HG02981 (cell line): Measurements from ENCODE around the gene NGF.
A peak's percentile ranks its signal among the peaks of the same experiment; 100 is the strongest.
"Not testable (repeated sequence)": the region's sequence is repeated elsewhere in the genome, so short reads cannot be mapped to it uniquely, and the experiment has no call there.

Experiments
- ATAC-seq: cut with Tn5 transposase; IDR thresholded peaks from one replicate; pipeline ENCODE4 v1.9.1; 2021; ENCODE audit warnings: mild to moderate bottlenecking, moderate library complexity; ENCODE audit not compliant: unreplicated experiment

NGF gene

GRCh38 chr1:115310581-115311473, 27.2 kb downstream of the NGF start:
- no peak for ATAC-seq

DNA sequence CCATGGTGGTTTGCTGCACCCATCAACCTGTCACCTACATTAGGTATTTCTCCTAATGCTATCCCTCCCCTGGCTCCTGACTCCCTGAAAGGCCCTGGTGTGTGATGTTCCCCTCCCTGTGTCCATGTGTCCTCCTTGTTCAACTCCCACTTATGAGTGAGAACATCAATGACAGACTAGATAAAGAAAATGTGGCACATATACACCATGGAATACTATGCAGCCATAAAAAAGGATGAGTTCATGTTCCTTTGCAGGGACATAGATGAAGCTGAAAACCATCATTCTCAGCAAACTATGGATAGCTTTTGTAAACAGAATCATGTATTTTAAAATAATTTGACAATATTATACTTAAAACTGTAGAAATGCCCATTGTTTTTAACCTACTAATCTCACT, 28.5 kb downstream of the NGF start:
- ATAC-seq, result not testable (repeated sequence)

DNA sequence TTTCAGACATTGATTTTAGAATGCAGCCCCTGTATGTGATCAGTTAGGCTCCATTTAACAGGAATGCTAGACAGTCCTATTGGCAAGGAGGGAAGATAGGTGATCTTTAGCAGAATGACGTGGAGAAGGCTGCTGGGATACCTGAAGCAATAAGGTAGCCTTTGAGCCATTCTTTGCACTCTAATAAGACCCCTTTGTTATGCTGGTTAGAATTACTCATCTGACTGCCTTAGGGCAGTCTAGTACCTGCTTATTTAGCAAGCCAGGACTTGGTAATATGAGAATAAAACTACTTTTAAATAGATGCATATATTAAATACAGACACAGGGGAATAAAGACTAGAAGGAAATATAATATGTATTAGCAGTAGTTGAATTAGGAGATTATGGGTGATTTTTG, 29.1 kb downstream of the NGF start:
- no peak for ATAC-seq

DNA sequence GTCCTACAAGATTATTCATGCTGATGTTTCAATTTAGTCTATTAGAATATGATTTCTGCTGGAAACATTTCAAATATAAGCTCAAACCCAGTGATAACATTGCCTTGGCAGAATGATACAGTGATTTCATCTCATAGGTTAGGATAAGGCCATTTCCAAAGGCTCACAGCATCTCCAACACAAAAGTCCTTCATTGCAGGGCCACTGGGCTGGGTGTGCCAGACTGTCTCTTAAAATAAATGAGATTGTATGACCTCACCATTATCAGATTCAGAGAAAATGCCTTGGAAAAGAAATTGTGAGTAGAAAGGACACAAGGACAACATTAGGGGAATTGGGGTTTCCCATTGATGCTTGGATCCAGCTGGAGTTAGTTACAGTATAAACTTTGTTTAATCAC, 30.4 kb downstream of the NGF start:
- ATAC-seq, result no peak

DNA sequence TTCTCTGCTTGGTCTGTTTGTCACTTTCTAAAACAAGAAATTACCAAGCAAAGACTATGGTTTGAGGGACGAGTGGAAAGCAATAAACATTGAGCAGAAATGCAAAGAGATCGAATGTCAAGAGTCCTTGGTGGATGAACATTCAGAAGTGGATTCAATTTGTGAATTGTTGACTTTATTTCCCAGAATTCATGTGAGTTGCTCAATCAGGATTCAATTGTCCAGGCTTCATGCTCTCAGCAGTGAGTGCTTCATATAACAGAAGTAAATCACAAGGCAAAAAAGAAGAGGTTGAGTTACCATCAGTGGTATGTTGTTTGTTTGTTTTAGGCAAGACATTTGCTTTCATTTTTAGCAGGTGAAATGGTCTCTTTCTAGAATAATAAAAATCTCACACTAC, 31.9 kb downstream of the NGF start:
- ATAC-seq, result no peak

GRCh38 chr1:115303364-115303763, 34.7 kb downstream of the NGF start:
- no peak for ATAC-seq

DNA sequence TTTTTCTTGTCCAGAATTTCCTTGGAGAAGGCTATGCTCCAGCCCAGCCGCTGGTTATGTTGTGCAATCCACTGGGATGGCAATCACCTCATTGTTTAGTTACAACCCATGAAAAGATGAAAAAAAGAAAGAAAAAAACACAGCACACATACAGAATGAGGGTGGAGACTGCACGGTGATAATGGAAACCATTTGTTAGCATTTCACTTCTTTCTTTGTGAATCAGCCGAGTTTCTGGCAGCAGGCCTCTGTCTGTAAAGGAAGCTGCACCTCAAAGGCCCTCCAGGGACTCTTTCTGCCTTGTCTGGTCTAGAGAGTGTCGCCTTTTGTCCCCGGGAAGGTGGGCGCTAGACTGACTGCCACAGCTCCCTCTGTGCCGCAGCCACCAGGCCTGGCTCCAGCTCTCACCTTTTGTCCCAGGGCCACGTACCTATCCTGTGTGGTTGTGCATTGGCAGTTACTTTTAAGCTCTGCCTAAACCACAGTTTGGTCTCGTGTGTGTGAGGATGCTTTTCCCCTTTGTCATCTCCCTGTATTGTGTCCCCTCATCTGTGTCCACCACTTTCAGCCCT, 35.6 kb downstream of the NGF start:
- no peak for ATAC-seq

GRCh38 chr1:115301438-115302020, 36.5 kb downstream of the NGF start:
- ATAC-seq, result no peak

DNA sequence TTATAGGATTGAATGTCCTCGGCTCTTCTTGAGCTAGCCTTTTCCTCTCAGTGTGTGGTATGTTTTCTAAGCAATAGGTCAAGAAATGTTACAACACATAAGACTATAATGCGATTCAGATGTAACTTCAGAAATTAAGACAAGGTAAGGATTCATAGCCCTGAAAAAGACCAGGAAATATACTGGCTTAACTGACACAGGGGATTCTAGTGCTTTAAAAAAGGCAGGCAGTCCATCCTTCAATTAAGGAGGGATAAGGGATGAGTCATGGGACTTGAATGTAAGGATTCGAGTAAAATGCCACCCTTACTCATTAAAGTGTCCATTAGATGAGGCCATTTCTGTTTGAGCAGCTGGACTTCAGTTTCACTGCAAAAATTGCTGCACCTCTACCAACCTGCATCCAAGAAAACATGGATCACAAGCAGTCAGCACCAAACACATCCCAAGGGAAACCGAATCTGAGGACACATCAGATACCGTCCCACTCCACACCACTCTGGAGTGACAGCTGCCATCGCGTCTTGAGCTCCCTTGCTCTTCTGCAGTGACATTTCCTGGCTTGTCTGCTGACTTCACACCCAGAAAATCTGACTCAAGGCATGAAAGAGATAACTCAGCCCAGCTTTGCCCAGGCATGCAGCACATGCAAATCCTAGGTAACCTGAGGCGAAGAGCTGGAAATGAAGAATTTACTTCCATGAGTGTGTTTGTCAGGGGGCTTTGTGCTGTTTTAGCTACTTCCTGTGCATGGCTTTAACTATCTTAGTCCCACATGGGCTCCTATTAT, 37.8 kb downstream of the NGF start:
- no peak for ATAC-seq

DNA sequence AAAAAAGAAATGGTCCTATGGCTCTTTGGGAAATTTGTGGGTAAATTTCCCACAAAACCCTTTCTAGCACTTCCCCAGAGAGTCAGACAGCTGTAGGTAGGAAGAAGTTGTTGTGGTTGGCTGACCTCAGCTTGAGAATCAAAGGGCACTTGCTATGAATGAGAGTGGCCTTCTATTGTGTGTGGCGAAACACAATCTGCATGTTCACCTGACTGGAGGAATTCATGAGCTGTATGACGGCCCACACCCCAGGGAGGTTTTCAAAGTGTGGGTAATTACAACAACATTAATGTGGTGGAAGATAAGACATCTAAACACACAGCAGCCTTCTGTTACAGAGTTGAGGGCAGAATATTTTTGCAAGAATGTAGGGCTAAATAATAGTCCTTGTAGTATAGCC, 38.8 kb downstream of the NGF start:
- no peak for ATAC-seq

GRCh38 chr1:115296981-115297380, 41.1 kb downstream of the NGF start:
- peak; percentile 82 for ATAC-seq

DNA sequence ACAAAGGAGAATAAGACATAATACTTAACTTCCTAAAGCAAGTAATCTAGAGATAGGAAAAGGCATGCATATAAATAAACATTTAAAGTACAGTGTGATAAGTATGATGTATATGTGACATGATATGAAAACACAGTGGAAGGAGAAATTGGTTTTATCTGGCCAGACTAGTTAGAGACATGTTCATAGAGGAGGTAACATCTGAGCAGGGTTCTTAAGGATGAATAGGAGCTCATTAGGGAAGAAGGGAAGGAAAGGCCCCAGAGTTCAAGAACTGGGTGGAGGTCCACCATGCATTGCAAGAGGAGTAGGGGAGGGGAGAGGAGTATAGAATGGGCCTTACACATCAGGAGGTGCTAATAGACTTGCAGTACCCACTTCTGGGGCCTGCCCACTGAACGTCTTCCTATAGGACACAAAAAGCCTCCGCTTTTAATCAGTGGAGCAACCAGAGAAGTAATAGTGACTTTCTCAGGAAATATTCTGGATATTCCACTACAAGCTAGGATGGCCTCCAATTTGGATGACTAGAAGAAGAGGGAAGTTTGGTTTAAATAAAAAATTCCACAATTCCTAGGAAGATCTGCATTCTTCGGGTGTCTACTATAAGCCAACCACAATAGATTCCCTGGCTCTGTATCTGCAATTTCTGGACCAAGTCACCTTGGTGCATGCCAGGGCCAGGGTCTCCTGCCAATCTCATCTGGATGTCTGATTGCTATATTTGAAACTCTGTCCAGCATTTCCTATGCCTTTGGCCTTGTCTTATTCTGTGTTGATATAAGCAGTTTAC, 41.9 kb downstream of the NGF start:
- ATAC-seq, result no peak

- ATAC-seq, result no peak
Observed at GRCh38 chr1:115293899-115294298, 44.1 kb downstream of the NGF start.

- no peak for ATAC-seq
Observed at GRCh38 chr1:115293006-115293405, 45.0 kb downstream of the NGF start.

GRCh38 chr1:115291741-115292140, 46.3 kb downstream of the NGF start:
- no peak for ATAC-seq

DNA sequence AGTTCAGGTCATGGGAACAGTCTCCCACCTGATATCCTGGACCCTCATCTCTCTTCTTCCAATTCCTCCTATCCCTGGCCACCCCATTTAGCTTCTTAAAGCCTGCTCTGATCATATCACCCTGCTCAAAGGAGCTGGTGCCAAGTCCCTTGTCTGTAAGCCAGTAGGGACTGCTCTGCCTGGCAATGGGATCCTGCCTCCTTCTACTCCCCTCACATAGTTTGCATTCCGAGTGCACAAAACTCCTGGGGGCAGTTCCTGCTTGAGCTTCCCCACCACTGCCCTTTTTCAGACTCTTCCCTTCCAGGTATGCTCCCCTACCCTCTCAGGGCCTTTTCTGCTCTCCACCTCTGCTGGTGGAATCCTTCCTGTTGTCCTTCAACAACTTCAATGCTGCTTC, 48.1 kb downstream of the NGF start:
- ATAC-seq, result no peak

DNA sequence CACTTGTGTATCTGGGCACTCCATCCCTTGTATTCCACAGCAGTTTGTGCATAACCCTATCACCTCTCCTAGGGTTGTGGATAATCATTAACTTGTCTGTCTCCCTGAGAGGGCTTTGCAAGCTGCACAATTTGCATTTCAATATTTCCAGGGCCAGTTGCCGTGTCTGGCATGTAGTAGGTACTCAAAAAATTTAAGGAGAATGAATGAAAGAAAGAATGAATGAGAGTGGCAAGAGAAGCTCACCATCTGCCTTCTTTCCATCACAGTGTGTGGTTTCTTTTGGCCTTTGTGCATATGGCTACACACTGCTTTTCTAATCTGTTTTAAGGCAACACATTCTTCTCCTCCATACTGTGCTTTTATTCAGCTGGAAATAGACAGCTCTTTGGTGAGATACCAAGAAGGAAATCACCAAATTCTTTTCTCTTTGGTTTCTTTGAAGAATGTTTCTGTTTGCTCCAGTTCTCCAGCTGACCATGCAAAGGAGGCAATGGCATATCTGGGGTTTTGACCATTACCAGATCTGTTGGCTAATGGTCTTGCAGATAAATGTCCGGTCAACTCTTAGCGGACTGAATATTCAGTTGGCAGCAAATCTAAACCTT, 49.4 kb downstream of the NGF start:
- ATAC-seq, result no peak

GRCh38 chr1:115286431-115287205, 51.4 kb downstream of the NGF start:
- no peak for ATAC-seq

GRCh38 chr1:115284209-115284608, 53.8 kb downstream of the NGF start:
- no peak for ATAC-seq
